ENCODE data around the gene SLC10A2. TPM values are rescaled to one million over a fixed set of nuclear protein-coding genes. Genes with fewer than 3 reads are reported as not detected.

The SLC10A2 gene
- total and polyA plus RNA-seq, 7 donors, result not detected

DNA sequence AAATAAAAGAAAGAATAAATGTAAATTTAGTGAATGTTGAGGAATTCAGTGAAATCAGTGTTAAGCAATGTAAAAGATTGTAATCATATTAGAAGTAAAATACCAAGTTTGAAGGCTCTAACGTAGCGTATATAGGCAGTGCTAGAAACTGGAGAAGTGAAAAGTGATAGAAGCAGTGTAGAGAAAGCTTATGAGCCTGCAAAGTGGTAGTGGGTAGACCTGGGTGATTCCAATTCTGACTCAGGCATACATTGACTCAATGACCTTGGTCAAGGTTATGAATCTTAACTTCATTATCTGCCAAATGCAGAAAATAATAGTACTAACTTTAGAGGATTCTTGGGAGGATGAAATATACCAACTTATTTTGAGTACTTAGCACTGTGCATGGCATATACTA, 4.1 kb downstream of the SLC10A2 start:
- no peaks in the 10 kb centered on the region for H3K9me3 ChIP-seq
- intact Hi-C loops (cut with DNase I), result no loop called here
- no peaks in the 10 kb centered on the region for H3K27me3 ChIP-seq (ENCODE audit: insufficient read depth in 3 of 3, low read length in 2 of 3)
- WGBS, 3 donors, result 78 to 81% (median 79%) methylated on average over 2 of the region's 2 CpGs
- ATAC-seq, result no peak
- TF ChIP-seq, protein P1, sequence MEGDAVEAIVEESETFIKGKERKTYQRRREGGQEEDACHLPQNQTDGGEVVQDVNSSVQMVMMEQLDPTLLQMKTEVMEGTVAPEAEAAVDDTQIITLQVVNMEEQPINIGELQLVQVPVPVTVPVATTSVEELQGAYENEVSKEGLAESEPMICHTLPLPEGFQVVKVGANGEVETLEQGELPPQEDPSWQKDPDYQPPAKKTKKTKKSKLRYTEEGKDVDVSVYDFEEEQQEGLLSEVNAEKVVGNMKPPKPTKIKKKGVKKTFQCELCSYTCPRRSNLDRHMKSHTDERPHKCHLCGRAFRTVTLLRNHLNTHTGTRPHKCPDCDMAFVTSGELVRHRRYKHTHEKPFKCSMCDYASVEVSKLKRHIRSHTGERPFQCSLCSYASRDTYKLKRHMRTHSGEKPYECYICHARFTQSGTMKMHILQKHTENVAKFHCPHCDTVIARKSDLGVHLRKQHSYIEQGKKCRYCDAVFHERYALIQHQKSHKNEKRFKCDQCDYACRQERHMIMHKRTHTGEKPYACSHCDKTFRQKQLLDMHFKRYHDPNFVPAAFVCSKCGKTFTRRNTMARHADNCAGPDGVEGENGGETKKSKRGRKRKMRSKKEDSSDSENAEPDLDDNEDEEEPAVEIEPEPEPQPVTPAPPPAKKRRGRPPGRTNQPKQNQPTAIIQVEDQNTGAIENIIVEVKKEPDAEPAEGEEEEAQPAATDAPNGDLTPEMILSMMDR (IDR thresholded peaks at IDR 0.05), result no peak
- H3K4me1 ChIP-seq, result no peaks in the 10 kb centered on the region
- H3K27ac ChIP-seq, result no peak overlapping the region
- no peak overlapping the region for H3K4me3 ChIP-seq
- no peaks in the 10 kb centered on the region for H3K36me3 ChIP-seq (ENCODE audit: insufficient read depth in 1 of 2, low read depth in 1 of 2)
- no peak for DNase-seq

DNA sequence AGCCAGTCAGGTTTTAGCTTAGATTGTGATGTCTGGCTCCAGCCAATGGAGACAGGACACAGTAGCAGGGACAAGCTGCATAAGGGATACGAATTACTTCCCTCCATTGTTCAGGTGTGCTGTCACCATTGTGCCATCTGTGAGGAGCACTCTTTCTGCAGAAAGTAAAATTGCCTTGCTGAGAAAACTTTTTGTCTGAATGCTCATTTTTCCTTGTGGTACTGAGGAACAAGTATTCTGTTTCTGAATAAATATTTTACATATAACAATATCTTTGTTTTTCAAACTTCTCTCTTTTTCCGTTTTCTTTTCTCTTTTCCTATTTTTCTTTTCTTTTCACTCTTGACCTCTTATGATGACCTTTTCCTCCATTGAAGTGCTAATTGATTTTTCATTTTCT, 10.2 kb downstream of the SLC10A2 start:
- no peak overlapping the region for H3K27ac ChIP-seq
- TF ChIP-seq, protein P1 (IDR thresholded peaks at IDR 0.05), result no peak
- intact Hi-C loops (cut with DNase I), result no loop called here
- H3K9me3 ChIP-seq, result peaks cover 9% of the 10 kb centered on the region
- no peak for DNase-seq
- no peak for ATAC-seq
- 72 to 86% (median 84%) methylated on average over 2 of the region's 2 CpGs for WGBS, 3 donors
- no peaks in the 10 kb centered on the region for H3K36me3 ChIP-seq (ENCODE audit: insufficient read depth in 1 of 2, low read depth in 1 of 2)
- H3K4me1 ChIP-seq, result no peaks in the 10 kb centered on the region
- H3K4me3 ChIP-seq, result no peak overlapping the region
- H3K27me3 ChIP-seq (ENCODE audit: insufficient read depth in 3 of 3, low read length in 2 of 3), result no peaks in the 10 kb centered on the region

DNA sequence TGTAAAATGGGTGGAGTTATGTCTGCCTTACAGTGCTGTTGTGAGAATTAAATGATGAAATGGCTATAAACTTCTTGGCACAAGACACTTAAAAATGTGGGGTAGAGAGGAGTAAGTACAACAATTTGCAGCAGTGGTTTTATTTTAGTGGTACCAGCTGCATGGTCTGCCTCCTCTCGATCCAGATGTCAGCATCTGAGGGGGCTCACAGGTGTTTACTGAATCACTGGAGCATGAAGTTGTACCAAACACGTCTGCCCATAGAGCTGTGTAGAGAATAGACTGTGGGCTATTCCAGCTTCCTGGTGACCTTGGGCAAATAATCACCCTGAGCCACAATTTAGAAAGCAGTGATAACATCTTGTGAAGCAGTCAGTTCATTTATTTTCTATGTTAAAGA, 11.1 kb downstream of the SLC10A2 start:
- Histone ChIP-seq H3K4me3 (no peak overlapping the region), H3K27me3 (ENCODE audit: insufficient read depth in 3 of 3, low read length in 2 of 3) (no peaks in the 10 kb centered on the region), H3K27ac (no peak overlapping the region), H3K36me3 (ENCODE audit: insufficient read depth in 1 of 2, low read depth in 1 of 2) (no peaks in the 10 kb centered on the region), H3K4me1 (no peaks in the 10 kb centered on the region), H3K9me3 (peaks cover 9% of the 10 kb centered on the region)
- ATAC-seq (no peak), DNase-seq (no peak)
- 53 to 61% (median 59%) methylated on average over 2 of the region's 2 CpGs for WGBS, 3 donors
- TF ChIP-seq, protein P1 (IDR thresholded peaks at IDR 0.05), result no peak
- intact Hi-C loops (cut with DNase I), result no loop called here

DNA sequence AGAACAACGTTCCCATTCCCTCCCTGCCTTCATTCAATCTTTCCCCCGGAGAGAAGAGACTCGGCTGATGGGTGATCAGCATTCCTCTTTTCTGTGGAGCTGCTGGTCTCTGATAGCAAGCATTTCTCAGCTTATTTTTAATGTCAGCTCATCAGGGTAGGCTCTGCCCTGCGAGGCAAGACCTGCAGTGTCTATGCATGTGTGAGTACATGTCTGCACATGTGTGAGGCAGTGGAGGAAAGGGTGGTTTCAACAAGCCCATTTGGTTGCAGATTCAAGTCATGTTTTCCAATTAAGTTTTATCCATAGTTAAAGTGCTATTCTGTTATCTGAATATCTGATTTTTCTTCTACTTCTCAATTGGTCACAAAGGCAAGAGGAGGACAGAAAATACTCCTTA, 19.5 kb downstream of the SLC10A2 start:
- Histone ChIP-seq H3K36me3 (ENCODE audit: insufficient read depth in 1 of 2, low read depth in 1 of 2) (no peaks in the 10 kb centered on the region), H3K27ac (no peak overlapping the region), H3K4me3 (no peak overlapping the region), H3K9me3 (no peaks in the 10 kb centered on the region), H3K4me1 (no peaks in the 10 kb centered on the region), H3K27me3 (ENCODE audit: insufficient read depth in 3 of 3, low read length in 2 of 3) (no peaks in the 10 kb centered on the region)
- intact Hi-C loops (cut with DNase I), result no loop called here
- ATAC-seq, result no peak
- 78 to 80% (median 79%) methylated on average over 4 of the region's 4 CpGs for WGBS, 3 donors
- no peak for DNase-seq
- TF ChIP-seq, protein P1 (IDR thresholded peaks at IDR 0.05), result no peak

DNA sequence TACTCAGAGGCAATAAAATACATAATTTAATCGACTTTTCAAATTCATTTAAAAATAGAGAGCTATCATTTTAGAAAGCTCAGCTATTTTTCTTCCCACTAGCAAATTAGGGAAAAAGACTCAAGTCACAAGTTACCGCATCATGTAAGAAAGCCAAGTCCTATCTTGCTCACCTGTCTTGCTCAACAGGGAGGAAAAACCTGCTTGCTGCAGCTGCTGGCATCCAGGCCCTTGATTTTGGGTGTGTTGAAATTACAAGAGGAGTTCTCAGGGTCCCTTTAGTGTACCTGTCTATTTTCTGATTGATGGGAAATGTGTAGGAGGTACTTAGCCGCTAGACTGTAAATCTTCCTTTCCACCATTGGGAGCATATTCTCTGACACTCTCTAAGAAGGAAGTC, 22.2 kb downstream of the SLC10A2 start:
- ATAC-seq (no peak), DNase-seq (no peak)
- Histone ChIP-seq H3K27me3 (ENCODE audit: insufficient read depth in 3 of 3, low read length in 2 of 3) (no peaks in the 10 kb centered on the region), H3K4me3 (no peak overlapping the region), H3K27ac (no peak overlapping the region), H3K9me3 (no peaks in the 10 kb centered on the region), H3K36me3 (ENCODE audit: insufficient read depth in 1 of 2, low read depth in 1 of 2) (no peaks in the 10 kb centered on the region), H3K4me1 (no peaks in the 10 kb centered on the region)
- 76 to 86% (median 80%) methylated on average over 3 of the region's 3 CpGs for WGBS, 3 donors
- TF ChIP-seq, protein P1 (IDR thresholded peaks at IDR 0.05), result no peak
- intact Hi-C loops (cut with DNase I), result no loop called here

Data from psoas muscle (tissue), 8 donors.